ENCODE results near the gene HMOX2.

The HMOX2 gene

DNA sequence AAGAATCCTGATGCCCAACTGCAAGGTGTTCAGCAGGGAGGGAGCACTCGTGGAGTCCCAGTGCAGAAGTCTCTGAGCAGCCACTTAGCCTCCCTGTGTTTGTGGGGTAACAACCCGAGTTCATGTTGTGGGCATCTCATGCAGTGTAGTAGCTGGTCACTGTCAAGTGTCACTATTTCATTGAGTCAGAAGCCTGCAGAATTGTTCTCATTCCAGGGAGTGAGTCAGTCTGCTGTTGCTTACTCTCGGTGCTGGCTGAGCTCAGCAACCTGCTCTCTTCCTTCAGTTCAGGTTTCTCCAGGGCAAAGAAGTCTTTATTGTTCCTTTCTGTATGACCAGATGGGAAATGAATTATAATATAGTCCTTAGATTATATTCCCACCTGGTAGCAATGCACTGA, 24.1 kb downstream of the HMOX2 start:
- DNase-seq = peak in 13 of 56 donors; percentile 14 to 61 (median 28)

DNA sequence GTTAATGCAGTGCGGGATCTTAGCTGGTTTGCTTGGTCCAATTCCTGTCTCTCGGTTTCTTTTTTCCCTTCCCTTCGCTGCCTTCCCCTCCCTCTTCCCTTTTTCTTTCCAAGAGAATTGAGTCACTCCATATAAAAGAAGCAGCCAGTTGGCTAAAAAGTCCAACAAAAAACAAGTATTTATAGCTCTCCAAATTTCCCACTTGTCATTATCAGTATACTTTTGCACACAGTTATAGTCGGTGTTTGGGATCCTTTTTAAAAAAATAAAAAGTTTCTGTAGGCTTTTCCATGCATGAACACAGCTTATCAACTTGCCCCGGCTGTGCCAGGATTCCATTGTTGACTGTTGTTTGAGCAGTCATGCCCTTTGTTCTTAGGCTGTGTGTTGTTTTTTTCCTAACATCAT, 24.9 kb downstream of the HMOX2 start:
- peak in 5 of 56 donors; percentile 16 to 40 (median 26) for DNase-seq

DNA sequence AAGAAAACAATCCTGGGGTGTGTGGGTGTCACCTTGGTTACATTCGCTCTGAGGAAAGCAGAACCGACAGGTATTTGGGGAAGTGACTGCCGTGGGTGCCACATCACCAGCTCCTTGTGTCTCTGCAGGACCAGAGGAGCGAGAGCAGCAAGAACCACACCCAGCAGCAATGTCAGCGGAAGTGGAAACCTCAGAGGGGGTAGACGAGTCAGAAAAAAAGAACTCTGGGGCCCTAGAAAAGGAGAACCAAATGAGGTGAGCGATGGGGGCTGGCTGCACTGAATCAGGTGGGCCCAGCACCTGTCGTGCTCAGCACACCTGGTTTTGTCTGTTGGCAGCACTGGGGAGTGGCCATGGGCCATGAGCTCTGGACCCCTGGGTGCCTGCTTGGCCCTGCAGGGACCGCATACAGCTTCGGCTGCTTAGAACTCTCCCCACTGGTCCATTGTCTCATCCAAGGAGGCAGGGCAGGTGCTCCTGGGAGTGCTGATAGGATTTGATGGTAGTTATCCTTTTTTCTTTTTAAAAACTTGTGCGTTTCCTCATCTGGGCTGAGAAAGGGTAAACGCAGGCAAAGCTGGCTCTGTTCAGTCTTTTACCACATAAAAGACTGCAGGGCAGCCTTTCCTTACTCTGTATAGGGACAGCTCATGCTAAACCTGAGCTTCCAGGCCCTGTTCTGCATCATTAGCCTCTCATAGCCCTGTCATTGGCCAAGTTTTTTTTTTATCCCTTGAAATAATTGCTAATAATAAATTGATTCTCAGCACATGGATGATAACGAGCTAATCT, 29.4 kb downstream of the HMOX2 start:
- DNase-seq = peak in 31 of 56 donors; percentile 17 to 85 (median 53)

- DNase-seq = peak in 45 of 56 donors; percentile 24 to 80 (median 57)
Measured at GRCh38 chr16:4506450-4506849, 30.3 kb downstream of the HMOX2 start.

- no peak for DNase-seq
Measured at GRCh38 chr16:4507588-4508345, 31.6 kb downstream of the HMOX2 start.

GRCh38 chr16:4508806-4509205, 32.6 kb downstream of the HMOX2 start:
- no peak for DNase-seq

DNA sequence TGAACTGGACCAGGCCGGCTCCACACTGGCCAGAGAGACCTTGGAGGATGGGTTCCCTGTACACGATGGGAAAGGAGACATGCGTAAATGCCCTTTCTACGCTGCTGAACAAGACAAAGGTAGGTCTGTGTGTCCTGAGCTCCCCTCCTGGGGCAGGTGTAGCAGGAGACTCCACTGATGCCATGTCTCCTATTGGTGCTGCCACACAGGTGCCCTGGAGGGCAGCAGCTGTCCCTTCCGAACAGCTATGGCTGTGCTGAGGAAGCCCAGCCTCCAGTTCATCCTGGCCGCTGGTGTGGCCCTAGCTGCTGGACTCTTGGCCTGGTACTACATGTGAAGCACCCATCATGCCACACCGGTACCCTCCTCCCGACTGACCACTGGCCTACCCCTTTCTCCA, 33.2 kb downstream of the HMOX2 start:
- DNase-seq = no peak

DNA sequence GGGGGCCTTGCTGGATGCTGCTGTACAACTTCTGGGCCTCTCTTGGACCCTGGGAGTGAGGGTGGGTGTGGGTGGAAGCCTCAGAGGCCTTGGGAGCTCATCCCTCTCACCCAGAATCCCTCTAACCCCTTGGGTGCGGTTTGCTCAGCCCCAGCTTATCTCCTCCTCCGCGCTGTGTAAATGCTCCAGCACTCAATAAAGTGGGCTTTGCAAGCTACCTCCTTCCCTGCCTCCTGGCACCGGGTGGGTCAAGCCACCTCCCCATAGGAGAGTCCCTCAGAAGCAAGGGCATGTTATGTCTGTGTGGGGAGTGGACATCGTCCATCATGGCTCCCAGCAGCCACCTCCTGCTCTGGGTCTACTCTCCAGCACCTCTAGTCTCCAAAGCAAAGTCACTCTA, 33.9 kb downstream of the HMOX2 start:
- DNase-seq = no peak

- no peak for DNase-seq
Measured at GRCh38 chr16:4510747-4511426, 34.7 kb downstream of the HMOX2 start.

- DNase-seq = peak in 38 of 56 donors; percentile 11 to 79 (median 38)
Measured at GRCh38 chr16:4511441-4512082, 35.4 kb downstream of the HMOX2 start.

GRCh38 chr16:4512473-4512872, 36.3 kb downstream of the HMOX2 start:
- DNase-seq = peak in 10 of 56 donors; percentile 18 to 48 (median 31)

GRCh38 chr16:4513086-4513860, 37.1 kb downstream of the HMOX2 start:
- DNase-seq = peak in 3 of 56 donors; percentile 13 to 47 (median 22)

- DNase-seq = no peak
Measured at GRCh38 chr16:4513881-4514280, 37.7 kb downstream of the HMOX2 start.

DNA sequence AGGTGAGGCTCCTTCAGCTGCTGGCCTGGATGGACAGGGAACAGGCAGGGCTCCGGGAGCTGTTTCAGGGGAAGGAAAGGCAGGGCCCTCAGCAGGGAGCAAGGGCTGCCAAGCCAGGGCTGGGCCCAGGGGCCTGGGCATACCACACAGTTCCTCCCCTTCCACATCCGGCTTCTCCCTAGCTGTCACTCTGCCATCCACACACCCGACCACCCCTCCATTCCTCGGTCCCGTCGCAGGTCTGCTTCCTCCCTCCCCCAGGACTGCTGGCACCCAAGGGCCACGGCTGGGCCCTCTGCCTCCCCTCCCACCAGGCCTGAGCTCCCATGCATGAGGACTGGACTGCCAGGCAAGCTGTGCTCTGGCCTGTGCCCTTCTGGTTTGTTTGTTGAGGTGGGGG, 38.4 kb downstream of the HMOX2 start:
- no peak for DNase-seq

DNA sequence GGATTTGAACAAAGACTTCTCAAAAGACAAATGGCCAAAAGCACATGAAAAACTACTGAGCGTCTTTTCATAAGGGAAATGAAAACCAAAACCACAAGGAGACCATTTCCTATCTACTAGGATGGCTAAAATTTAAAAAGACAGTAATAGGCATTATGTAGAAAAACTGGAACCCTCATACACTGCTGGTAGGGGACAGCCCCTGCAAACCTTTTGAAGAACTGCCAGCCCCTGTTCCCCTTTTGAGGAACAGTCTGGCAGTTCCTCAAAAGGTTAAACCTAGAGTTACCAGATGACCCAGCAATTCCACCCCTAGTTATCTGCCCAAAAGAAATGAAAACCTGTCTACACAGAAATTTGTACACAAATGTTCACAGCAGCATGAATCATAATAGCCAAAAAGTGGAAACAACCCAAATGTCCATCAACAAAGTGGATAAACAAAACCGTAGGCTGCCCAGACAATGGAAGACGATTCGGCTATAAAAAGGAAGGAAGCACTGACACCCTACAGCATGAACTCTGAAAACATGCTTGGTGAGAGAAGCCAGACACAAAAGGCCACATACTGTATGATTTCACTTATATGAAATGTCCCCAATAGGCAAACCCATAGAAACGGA, 39.5 kb downstream of the HMOX2 start:
- peak in 1 of 56 donors; percentile 24 for DNase-seq

DNA sequence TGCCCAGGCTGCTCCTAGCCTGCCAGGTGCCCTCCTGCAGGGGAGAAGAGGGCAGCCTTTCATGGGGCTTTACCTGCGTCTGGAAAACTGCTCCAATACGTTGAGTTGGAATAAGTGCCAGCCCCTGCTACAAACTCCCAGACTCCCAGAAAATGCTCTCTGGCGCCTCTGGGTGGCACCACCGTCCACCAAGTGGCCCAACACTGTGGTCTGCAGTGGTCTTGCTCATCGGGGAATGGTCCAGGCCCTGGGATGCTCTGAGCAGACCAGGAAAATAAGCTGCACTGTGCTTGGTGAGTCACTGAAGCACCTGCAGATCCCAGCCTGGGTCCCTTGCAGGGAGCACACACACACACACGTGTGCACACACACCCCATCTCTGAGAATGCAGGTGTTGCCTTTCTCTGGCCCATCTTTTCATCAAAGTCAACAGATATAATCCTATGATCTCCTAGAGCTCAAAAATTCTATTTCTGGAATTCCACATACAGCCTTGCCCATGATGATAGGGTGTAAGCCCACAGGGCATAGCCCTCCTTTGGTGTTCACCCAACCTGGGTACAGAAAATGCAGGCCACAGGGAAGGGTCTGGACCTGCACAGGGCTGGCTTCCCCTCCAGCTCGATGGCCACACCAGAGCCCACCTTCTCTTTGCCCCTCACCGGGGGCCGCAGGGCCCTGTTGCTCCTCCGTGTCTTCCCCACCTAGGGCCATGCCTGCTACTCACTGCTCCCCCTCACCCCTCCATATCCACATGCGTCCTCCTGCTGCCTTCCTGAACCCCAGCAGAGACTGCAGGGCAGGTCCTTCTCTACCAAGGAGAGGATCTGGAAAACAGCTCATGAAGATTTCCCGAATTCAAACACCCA, 41.8 kb downstream of the HMOX2 start:
- DNase-seq = peak in 21 of 56 donors; percentile 12 to 63 (median 31)

- DNase-seq = no peak
Measured at GRCh38 chr16:4519274-4520058, 43.3 kb downstream of the HMOX2 start.

DNA sequence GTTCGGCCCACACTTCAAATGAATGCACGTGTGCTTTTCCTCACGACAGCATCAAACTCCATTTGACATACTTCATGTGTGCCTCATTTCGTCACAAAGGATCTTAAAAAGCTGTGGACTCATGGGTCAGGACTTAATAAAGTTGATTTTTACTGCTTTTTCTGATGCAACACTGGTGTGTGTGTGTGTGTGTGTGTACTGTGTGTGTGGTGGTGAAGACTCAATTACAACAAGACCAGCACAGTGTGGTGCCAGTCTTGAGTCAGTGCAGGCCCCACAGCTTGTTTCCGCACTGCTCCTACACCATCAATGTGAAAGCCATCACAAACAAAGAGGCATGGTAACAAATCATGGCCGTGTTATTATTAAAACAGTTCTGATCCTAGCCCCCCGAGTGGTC, 44.7 kb downstream of the HMOX2 start:
- no peak for DNase-seq
